ENCODE data around the gene LRGUK. TPM values are rescaled to one million over a fixed set of nuclear protein-coding genes. Genes with fewer than 3 reads are reported as not detected.
"Not testable (repeated sequence)": the region's sequence is repeated elsewhere in the genome, so short reads cannot be mapped to it uniquely, and the experiment has no call there.

The LRGUK gene, protein sequence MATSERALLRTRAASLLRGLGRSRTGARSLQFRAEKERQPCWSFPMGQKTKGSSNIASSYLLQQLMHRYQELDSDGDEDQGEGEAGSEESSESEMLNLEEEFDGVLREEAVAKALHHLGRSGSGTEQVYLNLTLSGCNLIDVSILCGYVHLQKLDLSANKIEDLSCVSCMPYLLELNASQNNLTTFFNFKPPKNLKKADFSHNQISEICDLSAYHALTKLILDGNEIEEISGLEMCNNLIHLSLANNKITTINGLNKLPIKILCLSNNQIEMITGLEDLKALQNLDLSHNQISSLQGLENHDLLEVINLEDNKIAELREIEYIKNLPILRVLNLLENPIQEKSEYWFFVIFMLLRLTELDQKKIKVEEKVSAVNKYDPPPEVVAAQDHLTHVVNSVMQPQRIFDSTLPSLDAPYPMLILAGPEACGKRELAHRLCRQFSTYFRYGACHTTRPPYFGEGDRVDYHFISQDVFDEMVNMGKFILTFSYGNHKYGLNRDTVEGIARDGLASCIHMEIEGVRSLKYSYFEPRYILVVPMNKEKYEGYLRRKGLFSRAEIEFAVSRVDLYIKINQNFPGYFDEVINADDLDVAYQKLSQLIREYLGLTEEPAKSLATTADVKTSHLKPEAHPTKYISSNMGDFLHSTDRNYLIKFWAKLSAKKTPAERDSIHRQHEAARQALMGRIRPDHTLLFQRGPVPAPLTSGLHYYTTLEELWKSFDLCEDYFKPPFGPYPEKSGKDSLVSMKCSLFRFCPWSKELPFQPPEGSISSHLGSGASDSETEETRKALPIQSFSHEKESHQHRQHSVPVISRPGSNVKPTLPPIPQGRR
- 1 to 10 TPM in 1 of 2 donors, under 1 TPM in 1; 0.58 to 1.2 TPM for total RNA-seq
- polyA plus RNA-seq: under 1 TPM in 1 of 2 donors, not detected in 1; 0.59 TPM
- long read RNA-seq, donor 1, partial matches to known transcripts: 1 of 1 reads
- long read RNA-seq, donor 1, other reads (novel, unspliced or antisense): 0 of 1 reads
- long read RNA-seq, donor 2, partial matches to known transcripts: 0 of 1 reads
- long read RNA-seq, donor 2, other reads (novel, unspliced or antisense): 1 of 1 reads

DNA sequence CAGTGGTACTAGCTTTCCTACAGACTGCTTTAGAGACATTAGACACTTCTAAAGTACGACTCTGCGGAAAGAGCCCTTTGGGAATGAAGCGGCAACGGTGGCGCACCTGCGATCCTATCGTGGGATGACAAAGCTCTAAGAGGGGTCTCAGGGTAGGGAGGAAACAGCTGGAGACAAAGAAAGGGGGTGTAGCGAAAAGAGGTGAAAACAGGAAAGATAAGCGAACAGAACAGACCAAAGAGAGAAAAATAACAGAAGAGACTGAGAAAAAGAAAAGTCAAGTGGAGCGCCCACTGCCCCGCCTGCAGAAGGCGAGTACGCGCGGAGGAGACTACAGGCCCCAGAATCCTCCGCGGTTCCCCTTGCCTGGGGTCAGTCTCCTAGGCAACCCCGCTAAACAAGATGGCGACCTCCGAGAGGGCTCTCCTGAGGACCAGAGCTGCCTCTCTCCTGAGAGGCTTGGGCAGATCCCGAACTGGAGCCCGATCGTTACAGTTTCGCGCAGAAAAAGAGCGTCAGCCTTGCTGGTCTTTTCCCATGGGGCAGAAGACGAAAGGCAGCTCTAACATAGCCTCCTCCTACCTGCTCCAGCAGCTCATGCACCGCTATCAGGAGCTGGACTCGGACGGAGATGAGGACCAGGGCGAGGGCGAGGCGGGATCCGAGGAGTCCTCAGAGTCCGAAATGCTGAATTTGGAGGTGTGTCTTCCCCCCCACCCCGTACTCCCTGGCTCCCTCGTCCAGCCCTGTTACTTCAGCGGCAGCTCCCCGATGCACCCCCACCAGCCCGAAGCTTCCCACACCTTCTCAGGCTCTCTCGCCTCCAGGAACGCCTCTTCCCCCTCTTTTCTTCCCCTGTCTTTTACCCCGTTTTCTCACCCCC is at the start of gene LRGUK:
LRGUK (plus strand) TSS at position 375 of the 883 bp plus-strand sequence; CDS start at position 403, 28 bp downstream.
- no peaks in the 10 kb centered on the region for H3K9me3 ChIP-seq (ENCODE audit: control insufficient read depth, low read length)
- H3K4me3 ChIP-seq (ENCODE audit: low read length in 2 of 2): peak within 1 kb of the TSS; percentile 34 to 70
- intact Hi-C loops (cut with DNase I): loop anchor here in 1 of 2 donors (5.0 kb wide), 1 partner anchor 190 kb away; the partner anchor contains the start of gene SLC35B4
- ATAC-seq (ENCODE audit: low FRiP score) (peak; percentile 97), DNase-seq (peak; percentile 90 to 93)
- no peaks in the 10 kb centered on the region for H3K27me3 ChIP-seq (ENCODE audit: control insufficient read depth in 1 of 2, insufficient read depth in 2 of 2, low read length in 1 of 2)
- no peak within 1 kb of the TSS for H3K27ac ChIP-seq (ENCODE audit: low read depth in 1 of 2, low read length in 2 of 2)
- H3K36me3 ChIP-seq (ENCODE audit: control insufficient read depth in 1 of 2, insufficient read depth in 2 of 2, low read length in 1 of 2): no peaks in the 10 kb centered on the region
- no peaks in the 10 kb centered on the region for H3K4me1 ChIP-seq (ENCODE audit: control insufficient read depth in 1 of 2, insufficient read depth in 2 of 2, low read length in 2 of 2)
- WGBS, 2 donors: 1% methylated on average over 39 to 43 of the region's 43 CpGs

DNA sequence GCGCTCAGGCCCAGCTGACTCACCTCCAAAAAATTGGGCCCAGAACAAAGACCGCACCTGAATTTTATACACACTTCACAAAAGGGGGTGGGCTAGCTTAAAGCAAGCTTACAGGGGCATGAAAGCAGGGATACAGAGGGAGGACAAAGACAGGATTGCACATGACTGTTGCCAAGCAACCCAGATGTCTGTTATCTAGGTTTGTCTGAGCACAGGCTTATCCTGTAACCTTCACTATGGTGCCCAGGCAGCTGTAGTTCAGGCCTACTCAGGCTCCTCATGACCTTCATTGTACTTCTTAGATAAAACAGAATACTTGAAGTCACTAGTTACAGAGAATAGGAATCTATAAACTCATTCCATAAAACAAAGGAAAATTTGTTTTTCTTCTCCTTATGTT is 49.6 kb upstream of the LRGUK start:
- H3K9me3 ChIP-seq (ENCODE audit: control insufficient read depth, low read length); ATAC-seq (ENCODE audit: low FRiP score); DNase-seq: not testable (repeated sequence)

DNA sequence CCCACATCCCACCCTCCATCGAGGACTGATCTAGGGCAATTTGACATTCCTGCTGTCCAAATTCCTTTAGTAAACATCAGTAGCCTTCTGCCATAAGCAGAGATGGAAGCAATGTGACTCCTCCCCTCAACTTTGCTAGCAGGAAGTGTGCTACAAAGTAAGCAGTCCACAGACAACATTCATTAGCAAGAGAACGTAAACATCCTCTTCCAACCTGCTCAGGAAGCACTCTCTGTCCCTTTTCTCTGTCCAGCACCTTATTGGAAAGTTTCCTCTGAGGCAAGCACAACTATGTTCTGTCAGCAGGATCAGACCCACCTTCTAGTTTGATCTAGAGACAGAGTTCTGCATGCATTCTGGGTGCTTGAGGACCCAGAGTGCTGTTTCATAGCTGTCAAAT is 48.1 kb upstream of the LRGUK start:
- ATAC-seq (ENCODE audit: low FRiP score) (no peak), DNase-seq (no peak)
- intact Hi-C loops (cut with DNase I): no loop called here
- Histone ChIP-seq H3K9me3 (ENCODE audit: control insufficient read depth, low read length) (peaks cover 1% of the 10 kb centered on the region), H3K4me1 (ENCODE audit: control insufficient read depth in 1 of 2, insufficient read depth in 2 of 2, low read length in 2 of 2) (no peaks in the 10 kb centered on the region), H3K27ac (ENCODE audit: low read depth in 1 of 2, low read length in 2 of 2) (no peak overlapping the region), H3K4me3 (ENCODE audit: low read length in 2 of 2) (no peak overlapping the region), H3K27me3 (ENCODE audit: control insufficient read depth in 1 of 2, insufficient read depth in 2 of 2, low read length in 1 of 2) (no peaks in the 10 kb centered on the region), H3K36me3 (ENCODE audit: control insufficient read depth in 1 of 2, insufficient read depth in 2 of 2, low read length in 1 of 2) (peaks cover 0 to 2% of the 10 kb centered on the region in 2 donors)
- 50 to 51% methylated on average over 2 of the region's 2 CpGs for WGBS, 2 donors

More for the DNA sequence above, 49.6 kb upstream of the LRGUK start:
- H3K27me3 ChIP-seq (ENCODE audit: control insufficient read depth in 1 of 2, insufficient read depth in 2 of 2, low read length in 1 of 2); H3K4me3 ChIP-seq (ENCODE audit: low read length in 2 of 2); H3K36me3 ChIP-seq (ENCODE audit: control insufficient read depth in 1 of 2, insufficient read depth in 2 of 2, low read length in 1 of 2); intact Hi-C loops (cut with DNase I); H3K4me1 ChIP-seq (ENCODE audit: control insufficient read depth in 1 of 2, insufficient read depth in 2 of 2, low read length in 2 of 2); H3K27ac ChIP-seq (ENCODE audit: low read depth in 1 of 2, low read length in 2 of 2): not testable (repeated sequence)
- 97 to 100% methylated on average over 2 of the region's 2 CpGs for WGBS, 2 donors

DNA sequence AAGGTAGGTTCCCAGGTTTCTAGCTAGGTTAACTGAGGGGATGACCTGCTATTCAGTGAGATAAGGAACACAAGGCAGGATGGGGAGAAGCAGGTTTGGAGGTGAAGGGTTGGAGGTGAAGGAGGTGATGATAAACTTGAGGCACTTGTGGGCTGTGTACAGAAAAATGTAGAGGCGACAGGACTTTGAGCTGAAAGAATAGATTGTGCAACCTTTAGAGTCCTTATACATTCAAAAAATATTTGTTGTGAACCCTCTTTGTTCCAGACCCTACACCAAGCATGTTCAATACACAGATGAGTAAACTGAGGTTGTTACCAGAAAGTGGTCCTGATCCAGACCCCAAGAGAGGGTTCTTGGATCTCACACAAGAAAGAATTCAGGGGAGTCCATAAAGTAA is 45.4 kb upstream of the LRGUK start:
- intact Hi-C loops (cut with DNase I): no loop called here
- WGBS, 2 donors: 96 to 97% methylated on average over 1 of the region's 1 CpG
- H3K27ac ChIP-seq (ENCODE audit: low read depth in 1 of 2, low read length in 2 of 2): no peak overlapping the region
- no peaks in the 10 kb centered on the region for H3K36me3 ChIP-seq (ENCODE audit: control insufficient read depth in 1 of 2, insufficient read depth in 2 of 2, low read length in 1 of 2)
- H3K9me3 ChIP-seq (ENCODE audit: control insufficient read depth, low read length): peaks cover 1% of the 10 kb centered on the region
- no peaks in the 10 kb centered on the region for H3K4me1 ChIP-seq (ENCODE audit: control insufficient read depth in 1 of 2, insufficient read depth in 2 of 2, low read length in 2 of 2)
- DNase-seq (no peak), ATAC-seq (ENCODE audit: low FRiP score) (no peak)
- no peak overlapping the region for H3K4me3 ChIP-seq (ENCODE audit: low read length in 2 of 2)
- no peaks in the 10 kb centered on the region for H3K27me3 ChIP-seq (ENCODE audit: control insufficient read depth in 1 of 2, insufficient read depth in 2 of 2, low read length in 1 of 2)

DNA sequence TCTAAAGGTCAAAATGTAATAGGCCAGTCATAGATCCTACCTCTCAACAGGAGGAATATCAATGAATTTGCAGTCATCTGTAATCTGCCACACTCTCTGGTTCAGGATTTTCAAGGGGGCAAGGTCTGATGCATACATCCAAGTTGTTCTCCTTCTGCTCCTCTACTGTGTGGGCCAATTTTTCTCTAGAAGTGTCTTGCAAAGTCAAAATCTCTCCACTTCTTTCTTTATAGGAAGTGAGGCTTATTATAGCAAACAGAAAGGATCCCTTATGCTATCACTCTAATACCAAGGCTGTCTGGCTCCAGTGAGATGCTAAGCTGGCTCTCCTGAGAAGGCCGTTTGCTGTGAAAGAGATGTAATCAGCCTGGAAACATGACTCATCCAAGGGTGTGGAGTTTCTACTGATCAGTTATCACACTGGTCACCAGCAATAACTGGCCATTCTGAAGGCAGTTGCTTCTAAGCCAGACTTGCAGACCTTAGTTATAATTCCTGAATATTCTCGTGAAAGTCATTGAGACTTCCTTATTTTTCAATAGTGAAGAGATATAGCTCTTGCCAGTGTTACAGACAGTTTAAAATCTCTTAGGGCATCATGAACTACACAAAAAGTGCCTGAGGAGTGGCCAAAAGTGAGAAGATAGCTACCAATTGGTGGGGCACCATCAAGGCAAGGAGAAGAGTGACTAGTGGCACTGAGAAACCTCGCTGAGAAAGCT is 43.2 kb upstream of the LRGUK start:
- ATAC-seq (ENCODE audit: low FRiP score): peak; percentile 46
- peaks cover under 1% of the 10 kb centered on the region for H3K9me3 ChIP-seq (ENCODE audit: control insufficient read depth, low read length)
- DNase-seq: no peak
- H3K36me3 ChIP-seq (ENCODE audit: control insufficient read depth in 1 of 2, insufficient read depth in 2 of 2, low read length in 1 of 2): no peaks in the 10 kb centered on the region
- no peak overlapping the region for H3K4me3 ChIP-seq (ENCODE audit: low read length in 2 of 2)
- H3K27ac ChIP-seq (ENCODE audit: low read depth in 1 of 2, low read length in 2 of 2): no peak overlapping the region
- intact Hi-C loops (cut with DNase I): no loop called here
- no peaks in the 10 kb centered on the region for H3K27me3 ChIP-seq (ENCODE audit: control insufficient read depth in 1 of 2, insufficient read depth in 2 of 2, low read length in 1 of 2)
- 80 to 87% methylated on average over 3 of the region's 3 CpGs for WGBS, 2 donors
- H3K4me1 ChIP-seq (ENCODE audit: control insufficient read depth in 1 of 2, insufficient read depth in 2 of 2, low read length in 2 of 2): no peaks in the 10 kb centered on the region

DNA sequence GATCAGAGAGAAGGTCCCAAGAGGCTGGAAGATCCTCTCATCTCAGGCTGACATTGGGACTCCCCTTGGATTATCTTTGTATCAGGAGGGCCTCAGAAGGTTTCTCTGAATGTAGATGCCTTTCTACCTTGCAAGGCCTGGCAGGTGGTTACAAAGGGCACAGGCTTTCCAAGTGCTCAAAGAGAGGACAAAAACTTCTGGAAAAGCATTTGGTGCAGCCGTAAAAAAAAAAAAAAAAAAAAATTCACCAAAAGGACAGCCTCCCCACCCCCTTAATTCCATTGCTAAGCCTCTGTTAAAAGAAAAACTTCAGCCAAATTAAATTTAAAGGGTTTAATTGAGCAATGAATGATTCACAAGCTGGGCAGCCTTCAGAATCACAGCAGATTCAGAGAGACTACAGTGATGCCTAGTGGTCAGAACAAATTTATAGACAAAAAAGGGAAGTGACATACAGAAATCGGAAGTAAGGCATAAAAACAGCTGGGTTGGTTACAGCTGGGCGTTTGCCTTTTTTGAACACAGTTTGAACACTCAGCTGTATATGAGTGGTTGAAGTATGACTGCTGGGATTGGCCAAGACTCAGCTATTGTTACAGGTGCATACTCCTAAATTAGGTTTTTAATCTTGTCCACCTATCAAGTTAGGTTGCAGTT is 42.5 kb upstream of the LRGUK start:
- intact Hi-C loops (cut with DNase I): no loop called here
- ATAC-seq (ENCODE audit: low FRiP score): no peak
- 84 to 85% methylated on average over 3 of the region's 3 CpGs for WGBS, 2 donors

DNA sequence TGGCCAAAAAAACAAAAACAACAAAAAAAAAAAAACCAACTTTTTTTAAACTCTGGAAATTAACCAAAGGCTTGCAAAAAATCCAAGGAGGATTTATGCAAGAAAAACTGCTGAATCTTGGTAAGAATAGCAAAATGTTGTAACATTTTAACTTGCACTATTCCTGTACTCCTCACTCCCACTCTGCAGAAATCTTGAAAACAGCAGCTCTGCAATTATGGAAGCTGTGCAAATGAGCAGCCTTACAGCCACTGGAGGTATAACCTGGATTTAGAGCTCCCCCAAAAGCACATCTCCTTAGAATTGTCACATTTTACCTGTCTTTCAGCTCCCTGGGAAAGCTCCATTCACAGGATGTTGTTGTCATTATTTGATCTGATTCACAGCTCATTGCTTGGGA is 41.8 kb upstream of the LRGUK start:
- no peak for DNase-seq
- no peaks in the 10 kb centered on the region for H3K9me3 ChIP-seq (ENCODE audit: control insufficient read depth, low read length)
- no peaks in the 10 kb centered on the region for H3K4me1 ChIP-seq (ENCODE audit: control insufficient read depth in 1 of 2, insufficient read depth in 2 of 2, low read length in 2 of 2)
- no peak for ATAC-seq (ENCODE audit: low FRiP score)
- H3K4me3 ChIP-seq (ENCODE audit: low read length in 2 of 2): no peak overlapping the region
- no peaks in the 10 kb centered on the region for H3K27me3 ChIP-seq (ENCODE audit: control insufficient read depth in 1 of 2, insufficient read depth in 2 of 2, low read length in 1 of 2)
- H3K27ac ChIP-seq (ENCODE audit: low read depth in 1 of 2, low read length in 2 of 2): no peak overlapping the region
- intact Hi-C loops (cut with DNase I): no loop called here
- H3K36me3 ChIP-seq (ENCODE audit: control insufficient read depth in 1 of 2, insufficient read depth in 2 of 2, low read length in 1 of 2): no peaks in the 10 kb centered on the region

More for the DNA sequence above, 42.5 kb upstream of the LRGUK start:
- H3K4me1 ChIP-seq (ENCODE audit: control insufficient read depth in 1 of 2, insufficient read depth in 2 of 2, low read length in 2 of 2): no peaks in the 10 kb centered on the region
- H3K27ac ChIP-seq (ENCODE audit: low read depth in 1 of 2, low read length in 2 of 2): no peak overlapping the region
- no peak for DNase-seq
- H3K36me3 ChIP-seq (ENCODE audit: control insufficient read depth in 1 of 2, insufficient read depth in 2 of 2, low read length in 1 of 2): no peaks in the 10 kb centered on the region
- no peaks in the 10 kb centered on the region for H3K9me3 ChIP-seq (ENCODE audit: control insufficient read depth, low read length)
- H3K4me3 ChIP-seq (ENCODE audit: low read length in 2 of 2): no peak overlapping the region
- no peaks in the 10 kb centered on the region for H3K27me3 ChIP-seq (ENCODE audit: control insufficient read depth in 1 of 2, insufficient read depth in 2 of 2, low read length in 1 of 2)
